ENCODE measurements around the gene TOP2B.

The TOP2B gene

DNA sequence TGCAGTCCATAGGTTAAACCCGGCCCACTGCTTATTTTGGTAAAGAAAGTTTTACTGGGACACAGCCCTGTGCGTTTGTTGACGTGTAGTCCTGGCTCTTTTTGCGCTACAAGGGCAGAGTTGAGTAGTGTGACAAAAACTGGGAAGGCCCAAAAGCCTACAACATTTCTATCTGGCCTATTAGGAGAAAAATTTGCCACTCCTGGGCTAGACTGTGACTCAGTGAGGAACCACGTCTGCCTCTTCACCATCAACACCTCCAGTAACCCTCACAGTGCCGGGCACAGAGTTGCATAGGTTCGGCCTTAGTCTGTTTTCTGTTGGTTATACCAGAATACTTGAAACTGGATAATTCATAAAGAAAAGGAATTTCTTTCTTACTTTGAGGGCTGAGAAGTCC is 110.3 kb downstream of the TOP2B start:
- no peak for DNase-seq

- DNase-seq, result no peak
These were observed 112.5 kb downstream of the TOP2B start for GRCh38 chr3:25552251-25552650.

- DNase-seq, result no peak
These were observed 115.9 kb downstream of the TOP2B start for GRCh38 chr3:25548836-25549235.

GRCh38 chr3:25547943-25548674 is 116.6 kb downstream of the TOP2B start:
- no peak for DNase-seq

Measured in CD4-positive, alpha-beta T cell treated with Interleukin-1 beta for 1 hour (primary cell).